ENCODE data around the gene TSPAN2. TPM values are rescaled to one million over a fixed set of nuclear protein-coding genes. Genes with fewer than 3 reads are reported as not detected.
"Not testable (repeated sequence)": the region's sequence is repeated elsewhere in the genome, so short reads cannot be mapped to it uniquely, and the experiment has no call there.

TSPAN2 gene
- total RNA-seq, 1 donor from 2014 or later, result 22.0 TPM

DNA sequence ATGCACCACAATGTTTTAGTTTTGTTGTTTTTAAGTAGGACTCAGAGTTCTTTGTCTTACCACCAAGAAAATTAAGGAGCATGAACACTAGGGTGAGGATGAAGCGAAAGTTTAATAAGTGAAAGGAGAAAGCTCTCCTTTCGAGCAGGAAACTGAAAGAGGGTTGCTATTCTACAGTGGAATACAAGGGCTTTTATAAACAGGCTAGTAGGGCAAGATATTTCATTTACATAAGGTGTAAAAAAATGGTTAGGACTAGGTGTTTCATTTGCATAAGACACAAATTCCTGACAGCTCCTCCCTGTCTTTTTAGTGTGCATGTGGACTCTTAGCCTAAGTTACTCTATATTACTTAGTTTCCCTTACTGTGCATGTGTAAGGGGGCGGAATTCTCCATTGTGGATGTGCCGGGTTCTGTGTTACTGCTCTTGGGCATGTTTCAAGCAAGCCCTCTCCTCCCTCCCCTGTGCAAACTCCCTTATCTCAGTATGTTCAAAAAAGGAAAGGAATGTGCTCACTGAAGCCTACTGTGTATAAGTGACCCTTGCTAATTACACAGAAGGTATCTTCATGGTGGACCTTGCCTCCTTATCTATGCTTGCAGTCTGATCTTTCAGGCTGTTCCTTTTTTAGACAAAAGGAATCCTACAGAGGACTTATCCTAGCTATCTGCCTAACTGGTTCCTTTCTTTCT is 52.3 kb downstream of the TSPAN2 start:
- no peak for DNase-seq (ENCODE audit: low spot score)

DNA sequence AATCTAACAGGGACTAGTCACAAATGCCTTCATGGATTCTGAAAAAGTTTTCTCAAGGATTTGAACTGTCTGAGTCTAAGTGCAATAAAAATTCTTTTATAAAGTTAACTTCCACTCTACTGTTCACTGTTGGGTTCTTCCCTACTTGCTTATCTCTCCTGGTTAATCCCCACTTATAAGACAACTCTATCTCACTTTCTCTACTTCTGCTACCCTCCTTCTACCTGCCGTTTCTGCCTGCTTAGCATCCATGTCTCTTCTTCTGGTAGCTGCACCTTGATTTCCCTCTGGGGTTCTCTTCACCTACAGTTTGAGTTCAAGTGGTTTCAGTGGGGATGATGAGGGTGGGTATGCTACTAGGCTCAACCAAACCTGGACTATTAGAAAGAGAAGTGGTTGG is 53.7 kb downstream of the TSPAN2 start:
- DNase-seq (ENCODE audit: low spot score), result no peak

DNA sequence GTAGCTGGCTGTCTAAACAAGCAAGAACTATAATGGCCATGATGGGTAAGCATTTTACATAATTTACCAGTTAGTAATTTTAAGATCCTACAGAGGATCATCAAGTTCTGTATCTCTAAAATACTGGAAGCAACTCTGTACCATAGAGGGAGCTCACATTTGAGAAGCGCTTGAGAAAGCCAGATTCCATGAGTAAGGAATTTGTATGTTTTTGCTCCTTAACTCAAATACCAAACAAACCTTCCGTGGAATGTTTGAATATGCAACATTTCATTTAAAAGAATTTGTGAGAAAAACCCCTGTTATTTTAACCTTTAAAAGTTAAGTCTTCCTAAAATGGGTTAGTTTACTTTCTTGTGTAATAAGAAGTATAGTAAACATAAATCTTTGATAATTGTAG is 57.7 kb downstream of the TSPAN2 start:
- no peak for DNase-seq (ENCODE audit: low spot score)

DNA sequence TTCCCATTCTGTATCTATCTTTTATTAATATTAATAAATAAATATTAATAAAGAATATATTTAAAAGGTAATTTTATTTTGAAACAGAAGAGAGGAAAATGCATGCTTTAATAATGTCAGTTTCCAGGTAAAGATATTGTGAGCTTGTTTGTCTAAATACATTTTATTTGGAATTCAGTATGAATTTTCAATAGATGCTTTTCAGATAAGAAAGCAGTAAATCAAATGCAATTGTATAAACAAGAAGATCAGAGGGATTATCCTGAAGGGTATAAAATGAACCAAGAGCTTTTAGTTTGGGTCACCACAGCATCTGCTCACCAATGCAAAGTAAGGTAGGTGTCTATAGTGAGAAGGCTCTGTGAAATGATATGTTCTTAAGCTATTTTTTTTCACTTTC is 59.8 kb downstream of the TSPAN2 start, which contains the start of gene TSHB:
TSS of gene TSHB (plus strand) at position 301 of the 400 bp plus-strand sequence. CDS start 3,537 bp downstream, outside the sequence.
- DNase-seq (ENCODE audit: low spot score), result no peak

DNA sequence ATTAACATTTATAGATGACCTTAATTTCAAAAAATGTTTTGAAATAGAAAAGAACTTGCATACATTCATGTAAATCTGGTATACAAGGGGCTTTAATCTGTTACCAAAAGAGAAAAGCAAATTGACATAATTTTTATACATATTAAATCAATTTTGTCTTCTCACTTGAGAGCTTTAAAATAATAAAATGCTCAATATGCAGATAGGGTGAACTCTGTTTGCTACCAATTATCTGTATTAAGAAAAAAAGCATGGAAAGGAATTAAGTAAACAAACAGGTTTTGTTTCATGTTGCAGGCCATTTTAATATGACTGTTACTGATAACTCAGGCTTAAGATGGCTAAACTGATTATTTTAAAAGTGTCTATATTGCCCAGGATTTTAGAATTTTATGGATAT is 65.7 kb downstream of the TSPAN2 start:
- DNase-seq (ENCODE audit: low spot score), result no peak

DNA sequence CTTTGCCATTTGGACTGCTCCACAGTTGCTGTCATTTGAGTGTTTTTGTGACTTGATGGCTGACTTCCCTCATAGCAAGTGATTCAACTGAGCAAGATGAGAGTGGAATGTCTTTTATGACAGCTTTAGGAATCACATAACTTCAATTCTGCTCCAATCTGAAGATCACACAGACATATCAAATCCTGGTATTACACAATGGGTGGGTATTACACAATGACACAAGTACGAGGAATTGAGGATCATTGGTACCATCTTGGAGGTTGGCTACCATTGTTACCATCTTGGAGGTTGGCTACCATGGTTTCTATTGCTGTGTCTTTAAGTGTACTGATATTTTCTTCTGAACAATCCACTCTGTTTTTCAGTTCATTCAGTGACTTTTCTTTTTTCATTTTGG is 68.2 kb downstream of the TSPAN2 start:
- no peak for DNase-seq (ENCODE audit: low spot score)

DNA sequence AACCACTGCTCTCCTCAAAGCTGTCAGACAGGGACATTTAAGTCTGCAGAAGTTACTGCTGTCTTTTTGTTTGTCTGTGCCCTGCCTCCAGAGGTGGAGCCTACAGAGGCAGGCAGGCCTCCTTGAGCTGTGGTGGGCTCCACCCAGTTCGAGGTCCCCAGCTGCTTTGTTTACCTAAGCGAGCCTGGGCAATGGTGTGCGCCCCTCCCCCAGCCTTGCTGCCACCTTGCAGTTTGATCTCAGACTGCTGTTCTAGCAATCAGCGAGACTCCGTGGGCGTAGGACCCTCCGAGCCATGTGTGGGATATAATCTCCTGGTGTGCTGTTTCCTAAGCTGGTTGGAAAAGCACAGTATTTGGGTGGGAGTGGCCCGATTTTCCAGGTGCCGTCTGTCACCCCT is 69.8 kb downstream of the TSPAN2 start:
- DNase-seq (ENCODE audit: low spot score), result not testable (repeated sequence)

DNA sequence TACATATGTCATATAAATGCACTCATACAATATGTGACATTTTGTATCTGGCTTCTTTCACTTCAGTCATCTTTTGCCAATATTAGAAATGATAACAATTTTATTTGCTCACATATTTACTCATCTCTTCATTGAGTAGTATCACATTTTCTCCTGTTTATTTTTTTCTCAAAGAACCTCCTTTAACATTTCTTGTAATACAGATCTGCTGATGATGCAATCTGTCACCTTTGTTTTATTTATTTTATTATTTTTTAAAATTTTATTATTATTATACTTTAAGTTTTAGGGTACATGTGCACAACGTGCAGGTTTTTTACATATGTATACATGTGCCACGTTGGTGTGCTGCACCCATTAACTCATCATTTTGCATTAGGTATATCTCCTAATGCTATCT is 75.5 kb downstream of the TSPAN2 start:
- no peak for DNase-seq (ENCODE audit: low spot score)

DNA sequence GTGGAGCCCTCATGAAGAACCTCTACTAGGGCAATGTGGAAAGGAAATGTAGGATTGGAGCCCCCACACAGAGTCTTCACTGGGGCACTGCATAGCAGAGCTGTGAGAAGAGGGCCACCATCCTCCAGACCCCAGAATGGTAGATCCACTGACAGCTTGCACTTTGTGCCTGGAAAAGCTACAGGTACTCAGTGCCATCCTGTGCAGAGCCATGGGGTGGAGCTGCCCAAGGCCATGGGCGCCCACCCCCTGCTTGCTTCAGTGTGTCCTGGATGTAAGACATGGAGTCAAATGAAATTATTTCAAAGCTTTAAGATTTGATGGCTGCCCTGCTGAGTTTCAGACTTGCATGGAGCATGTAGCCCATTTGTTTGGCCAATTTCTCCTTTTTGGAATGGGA is 76.9 kb downstream of the TSPAN2 start:
- no peak for DNase-seq (ENCODE audit: low spot score)

DNA sequence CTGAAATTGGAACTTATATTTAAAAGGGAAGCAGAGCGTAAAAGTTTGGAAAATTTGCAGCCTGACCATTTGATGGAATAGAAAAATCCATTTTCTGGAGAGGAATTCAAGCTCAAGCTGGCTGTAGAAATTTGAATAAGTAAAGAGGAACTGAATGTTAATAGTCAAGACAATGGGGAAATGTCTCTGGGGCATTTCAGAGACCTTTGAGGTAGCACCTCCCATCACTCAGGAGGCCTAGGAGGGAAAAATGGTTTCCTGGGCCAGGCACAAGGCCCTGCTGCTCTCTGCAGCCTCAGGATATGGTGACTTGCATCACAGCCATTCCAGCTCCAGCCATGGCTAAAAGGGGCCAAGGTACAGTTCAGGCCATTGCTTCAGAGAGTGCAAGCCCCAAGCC is 77.3 kb downstream of the TSPAN2 start:
- DNase-seq (ENCODE audit: low spot score), result no peak

DNA sequence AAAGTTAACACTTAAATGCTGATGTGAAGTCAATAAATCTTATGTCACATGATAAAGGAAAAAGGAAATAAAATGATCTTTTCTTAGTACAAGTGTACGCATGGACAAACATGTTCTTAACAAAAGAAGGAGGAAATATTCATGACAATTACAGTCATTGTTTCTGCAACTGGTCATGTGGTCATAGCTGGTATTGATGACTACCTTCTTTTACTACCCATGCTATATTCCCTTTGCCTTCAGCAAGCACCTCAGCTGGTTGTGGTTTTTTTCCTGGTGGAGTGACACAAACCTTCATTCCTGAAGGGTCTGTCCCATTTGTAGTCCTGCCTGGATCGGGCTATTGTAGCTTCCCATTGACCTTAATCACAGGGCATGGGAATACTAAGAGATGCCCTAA is 83.1 kb downstream of the TSPAN2 start:
- no peak for DNase-seq (ENCODE audit: low spot score)

Other genes with a start within 250 kb of the TSPAN2 start
- gene SYCP1, start 234.6 kb downstream of the TSPAN2 start, total RNA-seq, result not detected
- not detected for gene TSHB, start 59.7 kb downstream of the TSPAN2 start, total RNA-seq
- gene NGF, start 248.7 kb upstream of the TSPAN2 start, total RNA-seq, result 3.6 TPM